ENCODE results near the gene POU4F3. TPM values are rescaled to one million over a fixed set of nuclear protein-coding genes. Genes with fewer than 3 reads are reported as not detected.

The POU4F3 gene
- total and polyA plus RNA-seq, 8 donors: not detected

GRCh38 chr5:146368137-146368536 is 29.5 kb downstream of the POU4F3 start:
- intact Hi-C loops (cut with DNase I): no loop called here
- ATAC-seq (no peak), FAIRE-seq (no peak), DNase-seq (no peak)
- WGBS, 2 donors: 44 to 47% methylated on average over 2 of the region's 2 CpGs
- TF ChIP-seq, protein P1, sequence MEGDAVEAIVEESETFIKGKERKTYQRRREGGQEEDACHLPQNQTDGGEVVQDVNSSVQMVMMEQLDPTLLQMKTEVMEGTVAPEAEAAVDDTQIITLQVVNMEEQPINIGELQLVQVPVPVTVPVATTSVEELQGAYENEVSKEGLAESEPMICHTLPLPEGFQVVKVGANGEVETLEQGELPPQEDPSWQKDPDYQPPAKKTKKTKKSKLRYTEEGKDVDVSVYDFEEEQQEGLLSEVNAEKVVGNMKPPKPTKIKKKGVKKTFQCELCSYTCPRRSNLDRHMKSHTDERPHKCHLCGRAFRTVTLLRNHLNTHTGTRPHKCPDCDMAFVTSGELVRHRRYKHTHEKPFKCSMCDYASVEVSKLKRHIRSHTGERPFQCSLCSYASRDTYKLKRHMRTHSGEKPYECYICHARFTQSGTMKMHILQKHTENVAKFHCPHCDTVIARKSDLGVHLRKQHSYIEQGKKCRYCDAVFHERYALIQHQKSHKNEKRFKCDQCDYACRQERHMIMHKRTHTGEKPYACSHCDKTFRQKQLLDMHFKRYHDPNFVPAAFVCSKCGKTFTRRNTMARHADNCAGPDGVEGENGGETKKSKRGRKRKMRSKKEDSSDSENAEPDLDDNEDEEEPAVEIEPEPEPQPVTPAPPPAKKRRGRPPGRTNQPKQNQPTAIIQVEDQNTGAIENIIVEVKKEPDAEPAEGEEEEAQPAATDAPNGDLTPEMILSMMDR (IDR thresholded peaks at IDR 0.05): no peak
- no peaks in the 10 kb centered on the region for H3K36me3 ChIP-seq
- H3K4me1 ChIP-seq: no peaks in the 10 kb centered on the region
- H3K9me3 ChIP-seq: no peaks in the 10 kb centered on the region
- H3K27me3 ChIP-seq: no peaks in the 10 kb centered on the region
- H3K4me3 ChIP-seq: no peak overlapping the region
- no peak overlapping the region for H3K27ac ChIP-seq

- no peaks in the 10 kb centered on the region for H3K27me3 ChIP-seq
- no peak overlapping the region for H3K4me3 ChIP-seq
- TF ChIP-seq, protein P1 (IDR thresholded peaks at IDR 0.05): no peak
- DNase-seq (no peak), ATAC-seq (no peak), FAIRE-seq (no peak)
- H3K4me1 ChIP-seq: no peaks in the 10 kb centered on the region
- no peaks in the 10 kb centered on the region for H3K36me3 ChIP-seq
- no peak overlapping the region for H3K27ac ChIP-seq
- 77 to 80% methylated on average over 3 of the region's 3 CpGs for WGBS, 2 donors
- intact Hi-C loops (cut with DNase I): no loop called here
- H3K9me3 ChIP-seq: no peaks in the 10 kb centered on the region
Observed at GRCh38 chr5:146369691-146370090, 31.1 kb downstream of the POU4F3 start.

GRCh38 chr5:146376821-146377220 is 38.2 kb downstream of the POU4F3 start:
- Histone ChIP-seq H3K27me3 (no peaks in the 10 kb centered on the region), H3K36me3 (no peaks in the 10 kb centered on the region), H3K27ac (no peak overlapping the region), H3K9me3 (no peaks in the 10 kb centered on the region), H3K4me3 (no peak overlapping the region), H3K4me1 (no peaks in the 10 kb centered on the region)
- FAIRE-seq (no peak), DNase-seq (no peak), ATAC-seq (no peak)
- intact Hi-C loops (cut with DNase I): no loop called here
- TF ChIP-seq, protein P1 (IDR thresholded peaks at IDR 0.05): no peak
- 43 to 49% methylated on average over 2 of the region's 2 CpGs for WGBS, 2 donors

- intact Hi-C loops (cut with DNase I): no loop called here
- DNase-seq: peak in 1 of 6 donors; percentile 53
- Histone ChIP-seq H3K9me3 (no peaks in the 10 kb centered on the region), H3K4me3 (no peak overlapping the region), H3K36me3 (no peaks in the 10 kb centered on the region), H3K27me3 (no peaks in the 10 kb centered on the region), H3K4me1 (no peaks in the 10 kb centered on the region), H3K27ac (no peak overlapping the region)
- ATAC-seq: no peak
- TF ChIP-seq, protein P1 (IDR thresholded peaks at IDR 0.05): no peak
- WGBS, 2 donors: 27 to 29% methylated on average over 25 of the region's 25 CpGs
- FAIRE-seq: no peak
Observed at GRCh38 chr5:146378986-146379385, 40.3 kb downstream of the POU4F3 start.

- FAIRE-seq: no peak
- TF ChIP-seq, protein P1 (IDR thresholded peaks at IDR 0.05): no peak
- ATAC-seq: no peak
Observed at GRCh38 chr5:146380714-146381113, 42.1 kb downstream of the POU4F3 start.

More at GRCh38 chr5:146380714-146381113, 42.1 kb downstream of the POU4F3 start:
- Histone ChIP-seq H3K9me3 (no peaks in the 10 kb centered on the region), H3K4me3 (no peak overlapping the region), H3K27me3 (no peaks in the 10 kb centered on the region), H3K27ac (no peak overlapping the region), H3K36me3 (no peaks in the 10 kb centered on the region), H3K4me1 (no peaks in the 10 kb centered on the region)
- intact Hi-C loops (cut with DNase I): no loop called here
- no peak for DNase-seq
- WGBS, 2 donors: 81 to 86% methylated on average over 2 of the region's 2 CpGs
